SJSA1 (cell line): Measurements from ENCODE around the gene STMND1. TPM values are rescaled to one million over a fixed set of nuclear protein-coding genes. Genes with fewer than 3 reads are reported as not detected.
"Not testable (repeated sequence)": the region's sequence is repeated elsewhere in the genome, so short reads cannot be mapped to it uniquely, and the experiment has no call there.

ENCODE experiments used
- DNase-seq, 2 experiments: peaks; one replicate each; pipeline ENCODE4 v3.0.0-alpha.2; 2015 to 2020; ENCODE audit warnings: low spot score in 2 of 2, low read depth in 1 of 2
- H3K27ac ChIP-seq: fragments of 250-450 bp; sonication (Bioruptor Pico); 2 replicates; pipeline ENCODE4 v1.5.1; 2020; ENCODE audit warnings: mild to moderate bottlenecking, moderate library complexity
- H3K27me3 ChIP-seq: fragments of 250-450 bp; sonication (Bioruptor Pico); replicated peaks from 2 replicates; pipeline ENCODE4 v1.5.1; 2020; ENCODE audit warnings: mild to moderate bottlenecking, moderate library complexity
- H3K36me3 ChIP-seq: fragments of 250-450 bp; sonication (Bioruptor Pico); 2 replicates; pipeline ENCODE4 v1.5.1; 2020; ENCODE audit warnings: mild to moderate bottlenecking
- H3K4me1 ChIP-seq: fragments of 250-450 bp; sonication (Bioruptor Pico); replicated peaks from 2 replicates; pipeline ENCODE4 v1.6.1; 2021; ENCODE audit warnings: mild to moderate bottlenecking
- H3K4me3 ChIP-seq: fragments of 250-450 bp; sonication (Bioruptor Pico); 2 replicates; pipeline ENCODE4 v1.5.1; 2020; ENCODE audit warnings: mild to moderate bottlenecking
- H3K9me3 ChIP-seq: fragments of 250-450 bp; sonication (Bioruptor Pico); replicated peaks from 2 replicates; pipeline ENCODE4 v1.5.1; 2020; ENCODE audit warnings: mild to moderate bottlenecking
- total RNA-seq: library from RNA; depleted of rRNA; stranded (reverse); fragments of >200 nt; shearing (Covaris generic); gene quantifications from 2 replicates; pipeline ENCODE4 v1.2.3, GENCODE V29; 2014; rRNA removed

The STMND1 gene
- 1.00 TPM in 1 of 2 replicates, not detected in the other for total RNA-seq

GRCh38 chr6:17101422-17102257 lies at the start of gene STMND1:
STMND1 (plus strand) TSS chr6:17102050; CDS start chr6:17102258, 208 bp downstream.
- H3K4me3 ChIP-seq, result peak within 1 kb of the TSS; percentile 38
- no peak within 1 kb of the TSS for H3K27ac ChIP-seq
- H3K4me1 ChIP-seq, result peaks cover 17% of the 10 kb centered on the region
- H3K9me3 ChIP-seq, result no peaks in the 10 kb centered on the region
- H3K36me3 ChIP-seq, result no peaks in the 10 kb centered on the region
- H3K27me3 ChIP-seq, result no peaks in the 10 kb centered on the region; the same call in 1 of the 2 replicates
- peak; percentile 29 to 50 for DNase-seq

- no peaks in the 10 kb centered on the region for H3K36me3 ChIP-seq
- no peak for DNase-seq
- no peaks in the 10 kb centered on the region for H3K9me3 ChIP-seq
Measured at GRCh38 chr6:17054647-17055046, 47.2 kb upstream of the STMND1 start.

GRCh38 chr6:17057322-17057721 lies 44.5 kb upstream of the STMND1 start:
- Histone ChIP-seq H3K9me3 (no peaks in the 10 kb centered on the region), H3K4me1 (no peaks in the 10 kb centered on the region), H3K4me3 (no peak overlapping the region), H3K27ac (no peak overlapping the region), H3K27me3 (no peaks in the 10 kb centered on the region), H3K36me3 (no peaks in the 10 kb centered on the region)
- no peak for DNase-seq

More at GRCh38 chr6:17054647-17055046, 47.2 kb upstream of the STMND1 start:
- Histone ChIP-seq H3K4me3 (no peak overlapping the region), H3K4me1 (no peaks in the 10 kb centered on the region), H3K27ac (no peak overlapping the region), H3K27me3 (no peaks in the 10 kb centered on the region)

GRCh38 chr6:17058550-17058949 lies 43.3 kb upstream of the STMND1 start:
- no peaks in the 10 kb centered on the region for H3K9me3 ChIP-seq
- H3K4me3 ChIP-seq, result no peak overlapping the region
- no peaks in the 10 kb centered on the region for H3K27me3 ChIP-seq
- no peak overlapping the region for H3K27ac ChIP-seq
- DNase-seq, result no peak
- no peaks in the 10 kb centered on the region for H3K4me1 ChIP-seq
- H3K36me3 ChIP-seq, result no peaks in the 10 kb centered on the region

- Histone ChIP-seq H3K27ac (no peak overlapping the region), H3K36me3 (no peaks in the 10 kb centered on the region), H3K27me3 (no peaks in the 10 kb centered on the region), H3K9me3 (no peaks in the 10 kb centered on the region), H3K4me1 (no peaks in the 10 kb centered on the region), H3K4me3 (no peak overlapping the region)
- DNase-seq, result no peak
Measured at GRCh38 chr6:17059022-17059421, 42.8 kb upstream of the STMND1 start.

- Histone ChIP-seq H3K36me3 (no peaks in the 10 kb centered on the region), H3K4me3 (no peak overlapping the region), H3K27ac (no peak overlapping the region), H3K4me1 (no peaks in the 10 kb centered on the region), H3K9me3 (no peaks in the 10 kb centered on the region), H3K27me3 (no peaks in the 10 kb centered on the region)
- DNase-seq, result no peak
Measured at GRCh38 chr6:17059850-17060249, 42.0 kb upstream of the STMND1 start.

- H3K4me1 ChIP-seq, result no peaks in the 10 kb centered on the region
- no peaks in the 10 kb centered on the region for H3K27me3 ChIP-seq
- no peak for DNase-seq
Measured at GRCh38 chr6:17061097-17061496, 40.8 kb upstream of the STMND1 start.

GRCh38 chr6:17062871-17063440 lies 38.9 kb upstream of the STMND1 start:
- H3K4me3 ChIP-seq, result no peak overlapping the region
- H3K27ac ChIP-seq, result no peak overlapping the region
- no peak for DNase-seq
- no peaks in the 10 kb centered on the region for H3K4me1 ChIP-seq
- H3K36me3 ChIP-seq, result no peaks in the 10 kb centered on the region
- no peaks in the 10 kb centered on the region for H3K9me3 ChIP-seq
- H3K27me3 ChIP-seq, result no peaks in the 10 kb centered on the region

More at GRCh38 chr6:17061097-17061496, 40.8 kb upstream of the STMND1 start:
- Histone ChIP-seq H3K9me3 (no peaks in the 10 kb centered on the region), H3K27ac (no peak overlapping the region), H3K4me3 (no peak overlapping the region), H3K36me3 (no peaks in the 10 kb centered on the region)

- H3K27ac ChIP-seq, result no peak overlapping the region
- no peaks in the 10 kb centered on the region for H3K27me3 ChIP-seq
Measured at GRCh38 chr6:17064975-17065374, 36.9 kb upstream of the STMND1 start.

GRCh38 chr6:17066610-17067009 lies 35.2 kb upstream of the STMND1 start:
- H3K4me3 ChIP-seq, result no peak overlapping the region
- H3K27me3 ChIP-seq, result no peaks in the 10 kb centered on the region
- H3K4me1 ChIP-seq, result no peaks in the 10 kb centered on the region
- no peaks in the 10 kb centered on the region for H3K36me3 ChIP-seq
- no peak for DNase-seq
- no peak overlapping the region for H3K27ac ChIP-seq
- peaks cover 10% of the 10 kb centered on the region; the same call in 1 of the 2 replicates for H3K9me3 ChIP-seq

More at GRCh38 chr6:17064975-17065374, 36.9 kb upstream of the STMND1 start:
- H3K4me1 ChIP-seq, result no peaks in the 10 kb centered on the region
- H3K36me3 ChIP-seq, result no peaks in the 10 kb centered on the region
- H3K9me3 ChIP-seq, result peaks cover 7% of the 10 kb centered on the region; the same call in 1 of the 2 replicates
- no peak overlapping the region for H3K4me3 ChIP-seq
- no peak for DNase-seq

DNA sequence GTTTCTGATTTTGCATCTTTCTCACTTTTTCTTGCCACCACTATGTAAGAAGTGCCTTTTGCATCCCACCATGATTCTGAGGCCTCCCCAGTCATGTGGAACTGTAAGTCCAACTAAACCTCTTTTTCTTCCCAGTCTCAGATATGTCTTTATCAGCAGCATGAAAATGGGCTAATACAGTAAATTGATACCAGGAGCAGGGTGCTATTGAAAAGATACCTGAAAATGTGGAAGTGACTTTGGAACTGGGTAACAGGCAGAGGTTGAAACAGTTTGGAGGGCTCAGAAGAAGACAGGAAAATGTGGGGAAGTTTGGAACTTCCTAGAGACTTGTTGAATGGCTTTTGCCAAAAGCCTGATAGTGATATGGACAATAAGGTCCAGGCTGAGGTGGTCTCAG lies 32.9 kb upstream of the STMND1 start:
- H3K9me3 ChIP-seq, result peaks cover 10% of the 10 kb centered on the region; the same call in 1 of the 2 replicates
- H3K27ac ChIP-seq, H3K4me3 ChIP-seq, H3K36me3 ChIP-seq, H3K27me3 ChIP-seq, H3K4me1 ChIP-seq, DNase-seq: not testable (repeated sequence)

- not testable (repeated sequence) for H3K4me3 ChIP-seq, H3K36me3 ChIP-seq, H3K4me1 ChIP-seq, H3K27ac ChIP-seq, DNase-seq, H3K27me3 ChIP-seq
- H3K9me3 ChIP-seq, result peaks cover 10% of the 10 kb centered on the region; the same call in 1 of the 2 replicates
Measured at GRCh38 chr6:17070400-17070799, 31.4 kb upstream of the STMND1 start.

DNA sequence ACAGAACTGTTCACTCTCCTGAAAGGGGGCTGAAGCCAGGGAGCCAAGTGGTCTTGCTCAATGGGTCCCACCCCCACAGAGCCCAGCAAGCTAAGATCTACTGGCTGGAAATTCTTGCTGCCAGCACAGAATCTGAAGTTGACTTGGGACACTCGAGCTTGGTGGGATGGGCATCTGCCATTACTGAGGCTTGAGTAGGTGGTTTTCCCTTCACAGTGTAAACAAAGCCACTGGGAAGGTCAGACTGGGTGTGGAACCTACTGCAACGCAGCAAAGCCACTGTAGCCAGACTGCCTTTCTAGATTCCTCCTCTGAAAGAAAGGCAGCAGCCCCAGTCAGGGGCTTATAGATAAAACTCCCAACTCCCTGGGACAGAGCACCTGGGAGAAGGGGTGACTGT lies 28.3 kb upstream of the STMND1 start:
- H3K9me3 ChIP-seq, result peaks cover 10% of the 10 kb centered on the region; the same call in 1 of the 2 replicates
- not testable (repeated sequence) for H3K4me3 ChIP-seq, DNase-seq, H3K27ac ChIP-seq, H3K4me1 ChIP-seq, H3K27me3 ChIP-seq, H3K36me3 ChIP-seq

GRCh38 chr6:17081273-17081672 lies 20.6 kb upstream of the STMND1 start:
- DNase-seq, result no peak
- Histone ChIP-seq H3K27ac (no peak overlapping the region), H3K4me3 (no peak overlapping the region), H3K4me1 (peaks cover 21% of the 10 kb centered on the region), H3K36me3 (no peaks in the 10 kb centered on the region), H3K27me3 (no peaks in the 10 kb centered on the region), H3K9me3 (no peaks in the 10 kb centered on the region)
